HL-60 (cell line): ENCODE measurements around the gene TRPV3.

ENCODE experiments used
- DNase-seq, 2 experiments: peaks; one replicate each; pipeline ENCODE4 v3.0.0-alpha.2; 2010 to 2020; ENCODE audit warnings: low read depth in 1 of 2, low spot score in 1 of 2
- H3K27ac ChIP-seq: fragments of 250-450 bp; sonication (Bioruptor Pico); replicated peaks from 2 replicates; pipeline ENCODE4 v1.5.1; 2020; ENCODE audit warnings: mild to moderate bottlenecking, moderate library complexity
- H3K27me3 ChIP-seq: fragments of 250-450 bp; sonication (Bioruptor Pico); 2 replicates; pipeline ENCODE4 v1.5.1; 2021; ENCODE audit warnings: mild to moderate bottlenecking, moderate library complexity; ENCODE audit not compliant: insufficient read depth, poor library complexity, severe bottlenecking
- H3K4me3 ChIP-seq: replicated peaks from 2 replicates; pipeline ENCODE4 v1.5.1; 2011; ENCODE audit warnings: mild to moderate bottlenecking, control low read depth, low read length; ENCODE audit not compliant: insufficient read depth
- CTCF ChIP-seq: IDR thresholded peaks from one replicate; pipeline ENCODE4 v1.5.1; 2011; ENCODE audit warnings: low read length, control low read depth, inconsistent platforms; ENCODE audit not compliant: insufficient read depth
- GABPA ChIP-seq: IDR thresholded peaks from 2 replicates; pipeline ENCODE4 v1.6.1; 2012; ENCODE audit warnings: low read depth
- POLR2AphosphoS5 ChIP-seq: IDR thresholded peaks from 2 replicates; pipeline ENCODE4 v1.6.1; 2012; ENCODE audit warnings: low read depth
- REST ChIP-seq: IDR thresholded peaks from 2 replicates; pipeline ENCODE4 v1.6.1; 2012; ENCODE audit warnings: low read depth; ENCODE audit not compliant: insufficient replicate concordance
- SPI1 ChIP-seq: IDR thresholded peaks from 2 replicates; pipeline ENCODE4 v1.6.1; 2012; ENCODE audit warnings: low read depth, mild to moderate bottlenecking, borderline replicate concordance

TRPV3 gene

GRCh38 chr17:3573246-3574100 lies 15.9 kb upstream of the TRPV3 start:
- no peak for DNase-seq
- Histone ChIP-seq H3K4me3 (no peak overlapping the region), H3K27me3 (no peaks in the 10 kb centered on the region), H3K27ac (no peak overlapping the region)
- no peak for TF ChIP-seq POLR2AphosphoS5
- no peak for TF ChIP-seq REST
- no peak for TF ChIP-seq CTCF
- TF ChIP-seq SPI1: no peak
- no peak for TF ChIP-seq GABPA

GRCh38 chr17:3572231-3572630 lies 14.6 kb upstream of the TRPV3 start:
- no peak overlapping the region for H3K4me3 ChIP-seq
- DNase-seq: no peak
- H3K27me3 ChIP-seq: no peaks in the 10 kb centered on the region
- TF ChIP-seq POLR2AphosphoS5 (no peak), CTCF (no peak), SPI1 (no peak), REST (no peak), GABPA (no peak)
- no peak overlapping the region for H3K27ac ChIP-seq

GRCh38 chr17:3571043-3571900 lies 13.7 kb upstream of the TRPV3 start:
- TF ChIP-seq POLR2AphosphoS5: no peak
- no peak for TF ChIP-seq CTCF
- no peak for TF ChIP-seq SPI1

More at GRCh38 chr17:3571043-3571900, 13.7 kb upstream of the TRPV3 start:
- H3K27ac ChIP-seq: no peak overlapping the region
- no peaks in the 10 kb centered on the region for H3K27me3 ChIP-seq
- no peak overlapping the region for H3K4me3 ChIP-seq
- no peak for DNase-seq
